ENCODE data around the gene PARD3. TPM values are rescaled to one million over a fixed set of nuclear protein-coding genes. Genes with fewer than 3 reads are reported as not detected.

PARD3 gene
- total RNA-seq, 4 donors from 2014 or later = 30.9 to 54.6 (median 40.0) TPM

DNA sequence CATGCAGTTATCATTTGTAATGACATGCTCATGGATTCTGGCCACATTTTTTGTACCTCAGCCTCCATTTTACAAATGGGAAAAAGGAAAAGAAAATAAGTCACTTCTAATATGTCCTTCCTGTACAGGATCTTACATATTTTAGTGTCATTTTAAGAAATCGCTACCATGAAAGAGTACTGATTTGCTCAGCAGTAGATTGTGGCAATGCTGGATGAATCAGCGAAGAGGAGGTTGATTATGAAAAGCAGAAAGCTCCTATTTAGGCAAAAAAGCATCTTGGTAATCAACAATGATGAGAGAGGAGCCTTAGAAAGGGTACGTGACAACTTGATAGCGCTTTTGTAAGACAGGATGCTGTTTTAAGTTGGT lies 522.9 kb downstream of the PARD3 start:
- TF ChIP-seq, protein P1, sequence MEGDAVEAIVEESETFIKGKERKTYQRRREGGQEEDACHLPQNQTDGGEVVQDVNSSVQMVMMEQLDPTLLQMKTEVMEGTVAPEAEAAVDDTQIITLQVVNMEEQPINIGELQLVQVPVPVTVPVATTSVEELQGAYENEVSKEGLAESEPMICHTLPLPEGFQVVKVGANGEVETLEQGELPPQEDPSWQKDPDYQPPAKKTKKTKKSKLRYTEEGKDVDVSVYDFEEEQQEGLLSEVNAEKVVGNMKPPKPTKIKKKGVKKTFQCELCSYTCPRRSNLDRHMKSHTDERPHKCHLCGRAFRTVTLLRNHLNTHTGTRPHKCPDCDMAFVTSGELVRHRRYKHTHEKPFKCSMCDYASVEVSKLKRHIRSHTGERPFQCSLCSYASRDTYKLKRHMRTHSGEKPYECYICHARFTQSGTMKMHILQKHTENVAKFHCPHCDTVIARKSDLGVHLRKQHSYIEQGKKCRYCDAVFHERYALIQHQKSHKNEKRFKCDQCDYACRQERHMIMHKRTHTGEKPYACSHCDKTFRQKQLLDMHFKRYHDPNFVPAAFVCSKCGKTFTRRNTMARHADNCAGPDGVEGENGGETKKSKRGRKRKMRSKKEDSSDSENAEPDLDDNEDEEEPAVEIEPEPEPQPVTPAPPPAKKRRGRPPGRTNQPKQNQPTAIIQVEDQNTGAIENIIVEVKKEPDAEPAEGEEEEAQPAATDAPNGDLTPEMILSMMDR (IDR thresholded peaks at IDR 0.05) = no peak
- ATAC-seq (ENCODE audit: low FRiP score) = no peak
- DNase-seq (ENCODE audit: low spot score) = no peak

DNA sequence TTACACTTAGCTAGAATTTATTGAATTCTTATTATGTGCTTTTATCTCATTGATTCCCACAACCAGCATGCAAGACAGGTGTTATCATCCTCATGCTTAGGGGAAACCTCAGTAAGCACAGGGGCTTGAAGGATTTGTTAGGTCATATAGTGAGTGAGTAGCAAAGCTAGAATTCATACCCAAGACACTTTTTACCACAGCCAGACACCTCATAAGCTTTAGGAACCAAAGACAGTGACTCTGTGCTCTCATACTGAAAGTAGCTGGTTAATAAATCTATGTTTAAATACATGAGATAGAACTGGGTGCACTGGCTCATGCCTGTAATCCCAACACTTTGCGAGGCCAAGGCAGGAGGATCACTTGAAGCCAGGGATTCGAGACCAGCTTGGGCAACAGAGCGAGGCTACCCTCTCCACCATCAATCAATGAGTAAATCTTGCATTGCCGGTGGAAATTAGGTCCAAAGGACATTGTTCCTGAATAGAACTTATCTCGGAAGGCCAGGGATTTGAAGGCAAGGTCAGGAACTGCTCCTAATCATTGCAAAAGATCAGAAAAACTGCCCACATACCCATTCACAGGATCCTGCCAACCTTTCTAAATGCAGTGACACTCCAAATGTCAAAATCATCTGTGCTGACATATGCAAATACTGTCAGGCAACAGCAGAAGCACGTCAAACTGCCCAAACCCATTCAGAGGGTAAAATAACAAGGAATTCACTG lies 523.5 kb downstream of the PARD3 start:
- DNase-seq (ENCODE audit: low spot score) (no peak), ATAC-seq (ENCODE audit: low FRiP score) (no peak)
- TF ChIP-seq, protein P1 (IDR thresholded peaks at IDR 0.05) = no peak

DNA sequence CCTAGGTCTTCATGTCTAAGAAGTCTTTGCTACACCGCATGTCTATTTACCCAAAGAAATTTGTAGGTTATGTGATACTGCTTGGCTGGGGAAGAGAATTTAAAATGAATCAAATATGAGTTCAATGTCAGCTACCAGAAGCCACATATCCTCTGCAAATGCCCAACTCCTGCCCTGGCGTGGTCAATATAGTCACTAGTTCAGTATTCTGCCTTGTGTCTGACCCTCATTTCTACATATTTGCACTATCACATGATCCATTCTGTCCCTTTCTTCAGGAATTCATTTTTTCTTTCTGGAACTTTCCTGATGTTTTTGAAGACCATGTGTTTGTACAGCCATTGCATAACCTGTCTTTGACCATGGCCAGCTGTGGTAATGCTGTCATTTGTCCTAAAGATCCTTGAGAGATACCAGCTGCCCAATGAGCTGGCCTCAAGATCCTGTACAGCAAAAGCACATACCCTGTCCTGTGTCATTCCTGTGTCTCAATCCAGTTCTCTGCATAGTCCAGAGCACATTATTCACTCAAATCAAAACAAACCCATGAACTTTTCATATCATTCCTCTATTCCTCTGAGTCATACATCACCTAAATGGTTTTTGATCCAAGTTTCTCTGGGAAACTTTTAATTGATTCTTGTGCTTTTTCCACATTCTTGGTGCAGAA lies 524.5 kb downstream of the PARD3 start:
- ATAC-seq (ENCODE audit: low FRiP score) (peak; percentile 85), DNase-seq (ENCODE audit: low spot score) (no peak)
- TF ChIP-seq, protein P1 (IDR thresholded peaks at IDR 0.05) = no peak

DNA sequence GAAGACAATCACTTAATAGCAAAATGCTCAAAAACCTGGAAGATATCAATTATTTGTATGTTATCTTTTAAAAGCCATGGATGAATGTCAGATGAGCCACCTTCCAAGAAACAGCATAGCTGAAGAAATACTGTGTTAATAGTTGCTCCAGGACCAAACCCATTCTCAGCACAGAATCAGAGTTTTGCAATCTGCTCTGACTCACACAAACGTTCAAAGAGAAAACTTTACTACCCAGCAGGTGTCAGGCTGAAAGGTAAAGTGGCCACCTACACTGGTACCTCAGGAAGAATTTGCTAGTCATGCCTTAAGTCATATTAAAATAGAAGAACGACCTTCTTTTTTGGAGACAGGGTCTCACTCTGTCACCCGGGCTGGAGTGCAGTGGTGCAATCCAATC lies 526.5 kb downstream of the PARD3 start:
- TF ChIP-seq, protein P1 (IDR thresholded peaks at IDR 0.05) = no peak
- DNase-seq (ENCODE audit: low spot score) (no peak), ATAC-seq (ENCODE audit: low FRiP score) (peak; percentile 73)

DNA sequence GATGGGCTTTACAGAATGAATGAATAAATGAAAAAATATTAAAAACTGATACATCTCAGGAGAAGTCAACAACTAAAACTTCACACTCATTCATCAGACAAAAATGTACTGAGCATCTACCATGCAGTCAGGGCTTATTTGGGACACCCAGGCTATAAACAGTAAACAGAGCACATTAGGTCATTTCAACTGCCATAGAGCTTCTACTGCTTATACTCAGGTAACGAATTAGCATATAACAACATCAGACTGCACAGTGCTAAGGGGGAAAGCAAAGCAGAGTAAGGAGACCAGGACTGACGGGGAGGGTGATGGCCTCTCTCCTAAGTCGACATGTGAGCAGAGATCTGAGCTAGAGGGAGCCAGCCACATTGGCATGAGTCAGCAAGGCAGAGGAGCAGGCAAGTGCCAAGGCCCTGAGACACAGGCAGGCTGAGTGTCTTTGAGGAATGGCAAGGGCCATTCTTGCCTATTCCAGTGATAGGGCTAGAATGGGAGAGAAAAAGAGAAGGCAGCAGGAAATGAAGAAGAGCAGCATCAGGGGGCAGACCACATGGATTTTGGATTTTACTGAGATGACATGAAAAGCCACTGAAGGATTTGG lies 528.9 kb downstream of the PARD3 start:
- TF ChIP-seq, protein P1 (IDR thresholded peaks at IDR 0.05) = no peak
- ATAC-seq (ENCODE audit: low FRiP score) (peak; percentile 27), DNase-seq (ENCODE audit: low spot score) (no peak)

DNA sequence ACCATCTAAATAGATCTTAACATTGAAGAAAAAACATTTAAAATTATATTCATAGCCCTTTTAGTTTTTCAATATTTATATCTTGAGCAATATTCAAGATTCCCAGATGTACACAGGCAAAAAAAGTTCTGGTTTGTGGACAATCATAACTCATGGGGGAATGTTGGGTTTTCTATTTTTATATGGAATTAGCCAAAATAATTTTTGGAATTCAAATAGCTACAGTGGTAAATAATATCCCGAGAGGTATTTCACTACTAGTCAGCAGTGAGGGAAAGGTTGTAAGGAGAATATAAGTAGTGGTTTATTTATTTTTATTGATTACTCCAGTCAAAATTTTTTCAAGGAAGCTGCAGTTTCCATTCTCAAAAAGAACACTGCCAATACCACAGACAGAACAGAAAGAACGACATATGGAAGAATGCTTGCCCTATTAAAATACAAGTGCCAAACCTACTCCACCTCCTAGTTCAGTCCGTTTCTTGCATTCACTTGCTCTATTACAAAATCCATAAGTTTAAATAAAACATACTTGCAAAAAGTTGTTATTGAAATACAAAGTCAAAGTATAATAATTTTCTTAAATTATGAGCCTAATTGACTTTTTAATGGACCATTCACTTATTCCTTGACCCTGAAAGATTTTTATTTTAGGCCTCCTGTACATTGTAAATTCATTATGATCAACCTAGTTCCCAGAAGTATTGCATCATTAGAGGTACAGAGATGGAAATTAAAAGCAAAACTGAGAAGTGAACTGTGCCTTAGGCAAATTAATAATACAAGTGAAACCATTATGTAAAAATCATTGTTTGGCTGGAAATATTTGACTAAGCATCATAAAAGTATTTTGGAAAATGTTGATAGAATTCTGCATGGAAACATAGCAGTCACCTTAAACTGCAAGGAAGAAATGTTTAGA lies 533.2 kb downstream of the PARD3 start:
- TF ChIP-seq, protein P1 (IDR thresholded peaks at IDR 0.05) = no peak
- DNase-seq (ENCODE audit: low spot score) (no peak), ATAC-seq (ENCODE audit: low FRiP score) (no peak)
